SK-N-SH treated with all-trans-retinoic acid at 6 μM for 48 hours (cell line): ENCODE measurements around the gene SOS1.

Experiments
- ATAC-seq: fragments of 200-7000 bp; cut with Tn5 transposase; 3 replicates; pipeline ENCODE4 v1.9.1; 2020; ENCODE audit warnings: mild to moderate bottlenecking, moderate library complexity
- ARNTL ChIP-seq: fragments of 450-650 bp; formaldehyde crosslinking; IDR thresholded peaks from 2 replicates; pipeline ENCODE4 v1.5.0; 2020; ENCODE audit warnings: low read depth, mild to moderate bottlenecking, moderate library complexity, borderline replicate concordance
- BACH2 ChIP-seq: fragments of 250-450 bp; sonication (Bioruptor Pico); IDR thresholded peaks from 2 replicates; pipeline ENCODE4 v1.9.0; 2021; ENCODE audit warnings: mild to moderate bottlenecking, borderline replicate concordance
- CSDC2 ChIP-seq: fragments of 250-450 bp; sonication (Bioruptor Pico); IDR thresholded peaks from 2 replicates; pipeline ENCODE4 v1.5.0; 2020; ENCODE audit warnings: mild to moderate bottlenecking, moderate library complexity
- ESRRG ChIP-seq: fragments of 250-450 bp; sonication (Bioruptor Pico); IDR thresholded peaks from 2 replicates; pipeline ENCODE4 v1.6.1; 2021; ENCODE audit warnings: mild to moderate bottlenecking
- GLIS3 ChIP-seq: fragments of 250-450 bp; sonication (Bioruptor Pico); IDR thresholded peaks from 2 replicates; pipeline ENCODE4 v1.5.0; 2020; ENCODE audit warnings: mild to moderate bottlenecking, moderate library complexity
- ISL1 ChIP-seq: fragments of 250-450 bp; sonication (Bioruptor Pico); IDR thresholded peaks from 2 replicates; pipeline ENCODE4 v2.1.2; 2022; ENCODE audit warnings: mild to moderate bottlenecking, moderate library complexity
- OSR1 ChIP-seq: fragments of 250-450 bp; sonication (Bioruptor Pico); IDR thresholded peaks from 2 replicates; pipeline ENCODE4 v1.8.0; 2022; ENCODE audit warnings: moderate library complexity, mild to moderate bottlenecking, inconsistent platforms
- RARB ChIP-seq: fragments of 250-450 bp; sonication (Bioruptor Pico); IDR thresholded peaks from 2 replicates; pipeline ENCODE4 v1.8.0; 2021; ENCODE audit warnings: mild to moderate bottlenecking, moderate library complexity
- SNAI2 ChIP-seq: fragments of 250-450 bp; sonication (Bioruptor Pico); IDR thresholded peaks from 2 replicates; pipeline ENCODE4 v1.5.0; 2020; ENCODE audit warnings: mild to moderate bottlenecking, moderate library complexity
- TCF4 ChIP-seq: fragments of 250-450 bp; sonication (Bioruptor Pico); IDR thresholded peaks from 2 replicates; pipeline ENCODE4 v1.8.0; 2021; ENCODE audit warnings: mild to moderate bottlenecking, moderate library complexity, borderline replicate concordance
- TOX ChIP-seq: fragments of 250-450 bp; sonication (Bioruptor Pico); IDR thresholded peaks from 2 replicates; pipeline ENCODE4 v1.8.0; 2021; ENCODE audit warnings: mild to moderate bottlenecking, moderate library complexity, borderline replicate concordance
- ZC3H10 ChIP-seq: fragments of 250-450 bp; sonication (Bioruptor Pico); IDR thresholded peaks from 2 replicates; pipeline ENCODE4 v1.5.1; 2021; ENCODE audit warnings: mild to moderate bottlenecking, moderate library complexity
- ZNF565 ChIP-seq: fragments of 450-650 bp; formaldehyde crosslinking; conservative IDR thresholded peaks from 2 replicates; pipeline ENCODE4 v1.5.0; 2020; ENCODE audit warnings: low read depth, mild to moderate bottlenecking, moderate library complexity
- ZNF70 ChIP-seq: fragments of 450-650 bp; formaldehyde crosslinking; IDR thresholded peaks from 2 replicates; pipeline ENCODE4 v1.5.0; 2020; ENCODE audit warnings: mild to moderate bottlenecking, moderate library complexity
- TF ChIP-seq, protein P1 (sequence below): fragments of 250-450 bp; sonication (Bioruptor Pico); IDR thresholded peaks from 2 replicates; pipeline ENCODE4 v1.8.0; 2020; ENCODE audit warnings: mild to moderate bottlenecking, moderate library complexity, borderline replicate concordance
- TF ChIP-seq, protein P2 (sequence below): fragments of 250-450 bp; sonication (Bioruptor Pico); IDR thresholded peaks from 2 replicates; pipeline ENCODE4 v1.5.1; 2020; ENCODE audit warnings: low read depth, mild to moderate bottlenecking, moderate library complexity
- TF ChIP-seq, protein P3 (sequence below): fragments of 250-450 bp; sonication (Bioruptor Pico); IDR thresholded peaks from 2 replicates; pipeline ENCODE4 v1.5.1; 2021; ENCODE audit warnings: mild to moderate bottlenecking, moderate library complexity
- TF ChIP-seq, protein P4 (sequence below): fragments of 250-450 bp; sonication (Bioruptor Pico); IDR thresholded peaks from 2 replicates; pipeline ENCODE4 v1.5.0; 2020; ENCODE audit warnings: mild to moderate bottlenecking, moderate library complexity

The SOS1 gene

DNA sequence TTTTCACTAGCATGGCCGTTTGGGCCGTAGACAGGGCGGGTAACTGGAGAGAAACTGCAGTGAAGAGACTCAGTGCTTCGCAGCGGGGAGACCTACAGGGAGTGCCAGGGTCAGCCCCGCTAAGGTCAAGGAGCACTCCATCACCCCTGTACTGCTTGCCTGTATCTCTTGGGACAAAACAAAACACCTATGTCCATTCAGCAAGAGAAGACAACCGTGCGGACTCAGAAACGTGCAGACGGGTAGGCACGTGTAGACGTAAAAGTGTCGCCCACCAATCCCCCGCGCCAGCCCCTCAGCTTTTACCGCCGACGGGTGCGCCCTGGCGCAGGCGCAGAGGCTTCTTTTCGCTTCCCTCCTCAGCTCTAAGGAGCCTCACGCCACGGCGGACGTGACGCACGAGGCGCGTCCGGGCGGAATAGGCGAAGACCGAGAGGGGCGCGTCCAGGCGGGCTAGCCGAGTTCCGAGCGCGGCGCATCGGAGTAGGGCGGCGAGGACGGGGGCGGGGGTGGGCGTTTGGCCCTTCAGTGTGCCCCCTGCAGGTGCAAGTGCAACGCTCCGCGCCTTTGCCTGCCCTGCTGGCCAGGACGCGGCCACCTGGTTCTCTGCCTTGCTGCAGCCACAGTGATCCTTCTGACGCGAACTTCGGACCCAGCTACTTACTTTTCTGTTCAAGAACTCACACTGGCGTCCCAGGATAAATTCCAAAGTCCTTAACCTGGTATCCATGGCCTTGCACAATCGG lies 3.3 kb upstream of the SOS1 start:
- TF ChIP-seq ZNF70 (CRISPR knock-in tag) (peak; percentile 83), ZC3H10 (CRISPR knock-in tag) (no peak), TCF4 (CRISPR knock-in tag) (peak; percentile 44; the same call in 1 of the 2 replicates), ISL1 (CRISPR knock-in tag) (no peak)
- TF ChIP-seq, protein P1, sequence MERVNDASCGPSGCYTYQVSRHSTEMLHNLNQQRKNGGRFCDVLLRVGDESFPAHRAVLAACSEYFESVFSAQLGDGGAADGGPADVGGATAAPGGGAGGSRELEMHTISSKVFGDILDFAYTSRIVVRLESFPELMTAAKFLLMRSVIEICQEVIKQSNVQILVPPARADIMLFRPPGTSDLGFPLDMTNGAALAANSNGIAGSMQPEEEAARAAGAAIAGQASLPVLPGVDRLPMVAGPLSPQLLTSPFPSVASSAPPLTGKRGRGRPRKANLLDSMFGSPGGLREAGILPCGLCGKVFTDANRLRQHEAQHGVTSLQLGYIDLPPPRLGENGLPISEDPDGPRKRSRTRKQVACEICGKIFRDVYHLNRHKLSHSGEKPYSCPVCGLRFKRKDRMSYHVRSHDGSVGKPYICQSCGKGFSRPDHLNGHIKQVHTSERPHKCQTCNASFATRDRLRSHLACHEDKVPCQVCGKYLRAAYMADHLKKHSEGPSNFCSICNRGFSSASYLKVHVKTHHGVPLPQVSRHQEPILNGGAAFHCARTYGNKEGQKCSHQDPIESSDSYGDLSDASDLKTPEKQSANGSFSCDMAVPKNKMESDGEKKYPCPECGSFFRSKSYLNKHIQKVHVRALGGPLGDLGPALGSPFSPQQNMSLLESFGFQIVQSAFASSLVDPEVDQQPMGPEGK (CRISPR knock-in tag) = 0 out of 2 replicates have a peak, but pooled peaks have one; percentile 28
- peak; percentile 83 for ATAC-seq

DNA sequence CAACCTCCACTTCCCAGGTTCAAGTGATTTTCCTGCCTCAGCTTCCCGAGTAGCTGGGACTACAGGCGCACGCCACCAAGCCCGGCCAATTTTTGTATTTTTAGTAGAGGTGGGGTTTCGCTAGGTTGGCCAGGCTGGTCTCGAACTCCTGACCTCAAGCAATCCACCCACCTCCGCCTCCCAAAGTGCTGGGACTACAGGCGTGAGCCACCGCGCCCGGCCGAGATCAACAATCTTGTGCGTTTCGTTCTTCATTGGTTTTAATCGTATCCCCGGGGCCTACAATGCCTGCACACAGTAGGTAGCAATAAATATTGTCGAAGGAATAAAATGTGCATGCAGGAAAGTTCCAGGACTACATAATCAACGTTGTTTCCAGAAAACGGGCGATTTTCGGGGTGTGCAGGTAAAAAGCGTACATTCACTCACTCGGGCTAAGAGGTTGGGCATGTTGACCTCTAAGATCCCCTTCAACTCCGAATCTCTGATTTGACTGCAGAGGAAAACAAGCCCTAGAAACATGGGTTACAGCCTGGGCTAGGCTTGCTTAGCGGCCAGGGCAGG lies 2.7 kb upstream of the SOS1 start:
- TF ChIP-seq BACH2 (CRISPR knock-in tag) (no peak), TOX (CRISPR knock-in tag) (no peak), ISL1 (CRISPR knock-in tag) (no peak), ESRRG (CRISPR knock-in tag) (no peak), TCF4 (CRISPR knock-in tag) (no peak), GLIS3 (CRISPR knock-in tag) (no peak)
- TF ChIP-seq, protein P1 (CRISPR knock-in tag) = no peak
- TF ChIP-seq, protein P2, sequence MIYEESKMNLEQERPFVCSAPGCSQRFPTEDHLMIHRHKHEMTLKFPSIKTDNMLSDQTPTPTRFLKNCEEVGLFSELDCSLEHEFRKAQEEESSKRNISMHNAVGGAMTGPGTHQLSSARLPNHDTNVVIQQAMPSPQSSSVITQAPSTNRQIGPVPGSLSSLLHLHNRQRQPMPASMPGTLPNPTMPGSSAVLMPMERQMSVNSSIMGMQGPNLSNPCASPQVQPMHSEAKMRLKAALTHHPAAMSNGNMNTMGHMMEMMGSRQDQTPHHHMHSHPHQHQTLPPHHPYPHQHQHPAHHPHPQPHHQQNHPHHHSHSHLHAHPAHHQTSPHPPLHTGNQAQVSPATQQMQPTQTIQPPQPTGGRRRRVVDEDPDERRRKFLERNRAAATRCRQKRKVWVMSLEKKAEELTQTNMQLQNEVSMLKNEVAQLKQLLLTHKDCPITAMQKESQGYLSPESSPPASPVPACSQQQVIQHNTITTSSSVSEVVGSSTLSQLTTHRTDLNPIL = no peak
- TF ChIP-seq, protein P3, sequence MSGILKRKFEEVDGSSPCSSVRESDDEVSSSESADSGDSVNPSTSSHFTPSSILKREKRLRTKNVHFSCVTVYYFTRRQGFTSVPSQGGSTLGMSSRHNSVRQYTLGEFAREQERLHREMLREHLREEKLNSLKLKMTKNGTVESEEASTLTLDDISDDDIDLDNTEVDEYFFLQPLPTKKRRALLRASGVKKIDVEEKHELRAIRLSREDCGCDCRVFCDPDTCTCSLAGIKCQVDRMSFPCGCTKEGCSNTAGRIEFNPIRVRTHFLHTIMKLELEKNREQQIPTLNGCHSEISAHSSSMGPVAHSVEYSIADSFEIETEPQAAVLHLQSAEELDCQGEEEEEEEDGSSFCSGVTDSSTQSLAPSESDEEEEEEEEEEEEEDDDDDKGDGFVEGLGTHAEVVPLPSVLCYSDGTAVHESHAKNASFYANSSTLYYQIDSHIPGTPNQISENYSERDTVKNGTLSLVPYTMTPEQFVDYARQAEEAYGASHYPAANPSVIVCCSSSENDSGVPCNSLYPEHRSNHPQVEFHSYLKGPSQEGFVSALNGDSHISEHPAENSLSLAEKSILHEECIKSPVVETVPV (CRISPR knock-in tag) = no peak
- TF ChIP-seq, protein P4, sequence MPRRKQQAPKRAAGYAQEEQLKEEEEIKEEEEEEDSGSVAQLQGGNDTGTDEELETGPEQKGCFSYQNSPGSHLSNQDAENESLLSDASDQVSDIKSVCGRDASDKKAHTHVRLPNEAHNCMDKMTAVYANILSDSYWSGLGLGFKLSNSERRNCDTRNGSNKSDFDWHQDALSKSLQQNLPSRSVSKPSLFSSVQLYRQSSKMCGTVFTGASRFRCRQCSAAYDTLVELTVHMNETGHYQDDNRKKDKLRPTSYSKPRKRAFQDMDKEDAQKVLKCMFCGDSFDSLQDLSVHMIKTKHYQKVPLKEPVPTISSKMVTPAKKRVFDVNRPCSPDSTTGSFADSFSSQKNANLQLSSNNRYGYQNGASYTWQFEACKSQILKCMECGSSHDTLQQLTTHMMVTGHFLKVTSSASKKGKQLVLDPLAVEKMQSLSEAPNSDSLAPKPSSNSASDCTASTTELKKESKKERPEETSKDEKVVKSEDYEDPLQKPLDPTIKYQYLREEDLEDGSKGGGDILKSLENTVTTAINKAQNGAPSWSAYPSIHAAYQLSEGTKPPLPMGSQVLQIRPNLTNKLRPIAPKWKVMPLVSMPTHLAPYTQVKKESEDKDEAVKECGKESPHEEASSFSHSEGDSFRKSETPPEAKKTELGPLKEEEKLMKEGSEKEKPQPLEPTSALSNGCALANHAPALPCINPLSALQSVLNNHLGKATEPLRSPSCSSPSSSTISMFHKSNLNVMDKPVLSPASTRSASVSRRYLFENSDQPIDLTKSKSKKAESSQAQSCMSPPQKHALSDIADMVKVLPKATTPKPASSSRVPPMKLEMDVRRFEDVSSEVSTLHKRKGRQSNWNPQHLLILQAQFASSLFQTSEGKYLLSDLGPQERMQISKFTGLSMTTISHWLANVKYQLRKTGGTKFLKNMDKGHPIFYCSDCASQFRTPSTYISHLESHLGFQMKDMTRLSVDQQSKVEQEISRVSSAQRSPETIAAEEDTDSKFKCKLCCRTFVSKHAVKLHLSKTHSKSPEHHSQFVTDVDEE (CRISPR knock-in tag) = no peak
- no peak for ATAC-seq

DNA sequence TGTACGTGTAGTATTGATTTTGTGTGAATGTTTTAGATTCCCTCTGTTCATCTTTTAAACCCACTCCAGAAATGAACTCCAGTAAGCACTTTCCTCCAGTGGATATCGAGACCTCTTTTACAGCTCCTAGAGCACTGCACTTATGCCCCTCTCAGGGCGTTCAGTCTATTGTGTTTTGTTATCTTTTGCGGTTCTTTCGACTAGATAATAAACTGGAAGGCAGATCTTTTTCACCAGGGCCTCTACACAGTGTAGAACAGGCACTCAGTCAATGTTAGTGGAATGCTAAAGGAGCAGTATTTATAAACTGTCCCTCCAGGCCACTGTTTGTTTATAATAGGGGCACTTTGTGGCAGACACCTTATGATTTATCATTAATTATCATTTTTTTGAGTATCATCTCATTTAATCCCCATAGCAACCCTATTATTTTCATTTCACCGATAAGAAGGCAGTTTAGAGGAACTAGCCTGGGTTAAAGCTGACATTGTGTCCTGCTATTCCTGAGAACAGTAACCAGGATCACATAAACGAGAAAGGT lies 742 bp upstream of the SOS1 start:
- 0 out of 3 replicates have a peak, but pooled peaks have one; percentile 0 for ATAC-seq
- TF ChIP-seq ISL1 (CRISPR knock-in tag) (no peak), GLIS3 (CRISPR knock-in tag) (no peak), CSDC2 (CRISPR knock-in tag) (no peak), RARB (no peak), ZC3H10 (CRISPR knock-in tag) (no peak), ARNTL (CRISPR knock-in tag) (no peak), OSR1 (CRISPR knock-in tag) (no peak), SNAI2 (no peak), TCF4 (CRISPR knock-in tag) (no peak), BACH2 (CRISPR knock-in tag) (no peak), ZNF565 (CRISPR knock-in tag) (no peak)
- TF ChIP-seq, protein P1 (CRISPR knock-in tag) = no peak
- TF ChIP-seq, protein P4 (CRISPR knock-in tag) = no peak
